Endothelial cell of umbilical vein (primary cell): ENCODE measurements around the gene GRIK3.

Experiments used
- CTCF ChIP-seq, 2 donors: IDR thresholded peaks; 1 replicate in 1 of 2; 2 replicates in 1 of 2; pipeline ENCODE4 v1.5.1; 2011; ENCODE audit warnings: low read length in 2 of 2, mild to moderate bottlenecking in 2 of 2, moderate library complexity in 2 of 2, control low read depth in 1 of 2, inconsistent platforms in 1 of 2, low read depth in 1 of 2; ENCODE audit not compliant: insufficient read depth in 1 of 2; ENCODE audit errors: extremely low read depth in 1 of 2
- EZH2 ChIP-seq: IDR thresholded peaks from 2 replicates; pipeline ENCODE4 v1.6.1; 2012; ENCODE audit warnings: borderline replicate concordance, low read depth, mild to moderate bottlenecking, moderate library complexity, low read length, inconsistent platforms; ENCODE audit not compliant: severe bottlenecking
- FOS ChIP-seq: IDR thresholded peaks from 2 replicates; pipeline ENCODE4 v1.6.1; 2011; ENCODE audit warnings: mild to moderate bottlenecking, low read length, moderate library complexity, borderline replicate concordance; ENCODE audit not compliant: insufficient read depth
- GATA2 ChIP-seq: IDR thresholded peaks from 2 replicates; pipeline ENCODE4 v1.7.0; 2011; ENCODE audit warnings: low read depth, mild to moderate bottlenecking, moderate library complexity, mixed read lengths, low read length; ENCODE audit not compliant: insufficient read length, insufficient read depth
- JUN ChIP-seq: IDR thresholded peaks from 2 replicates; pipeline ENCODE4 v1.6.1; 2011; ENCODE audit warnings: borderline replicate concordance, low read depth; ENCODE audit not compliant: insufficient read length, insufficient read depth
- POLR2A ChIP-seq: IDR thresholded peaks from 2 replicates; pipeline ENCODE4 v1.6.1; 2012; ENCODE audit warnings: low read depth, mild to moderate bottlenecking, control low read depth, low read length
- POLR2AphosphoS5 ChIP-seq: IDR thresholded peaks from 2 replicates; pipeline ENCODE4 v1.6.1; 2012; ENCODE audit warnings: low read depth, mild to moderate bottlenecking, control low read depth, low read length, moderate library complexity; ENCODE audit not compliant: insufficient read depth
- TF ChIP-seq, protein P1 (sequence below): IDR thresholded peaks from 2 replicates; pipeline ENCODE4 v1.6.1; 2011; ENCODE audit not compliant: insufficient read depth, insufficient read length

DNA sequence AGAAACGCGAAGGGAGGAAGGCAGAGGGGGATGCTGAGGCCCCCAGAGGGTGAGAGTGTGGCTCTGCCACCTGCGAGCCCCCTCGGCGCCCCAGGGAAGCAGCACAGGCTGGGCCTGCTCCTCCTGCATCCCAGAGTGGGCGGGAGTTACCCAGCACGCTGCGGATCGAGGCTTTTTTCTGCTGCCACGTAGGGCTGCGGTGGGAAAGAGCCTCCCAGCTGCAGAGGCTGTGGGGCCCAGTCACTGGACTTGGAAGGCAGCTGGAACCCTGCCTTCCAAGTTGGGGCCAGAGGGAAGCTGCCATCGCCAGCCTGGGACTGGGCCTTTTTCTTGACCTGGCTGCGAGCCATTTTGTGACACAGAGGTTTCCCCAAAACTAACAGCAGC is 2.3 kb upstream of the GRIK3 start:
- TF ChIP-seq JUN, result no peak
- TF ChIP-seq POLR2AphosphoS5, result no peak
- no peak for TF ChIP-seq CTCF (IDR thresholded peaks at IDR 0.05; ENCODE audit: extremely low read depth in 1 of 2, insufficient read depth in 1 of 2, low read depth in 1 of 2, low read length in 2 of 2)
- no peak for TF ChIP-seq FOS
- no peak for TF ChIP-seq POLR2A
- TF ChIP-seq EZH2, result no peak
- TF ChIP-seq, protein P1, sequence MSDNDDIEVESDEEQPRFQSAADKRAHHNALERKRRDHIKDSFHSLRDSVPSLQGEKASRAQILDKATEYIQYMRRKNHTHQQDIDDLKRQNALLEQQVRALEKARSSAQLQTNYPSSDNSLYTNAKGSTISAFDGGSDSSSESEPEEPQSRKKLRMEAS, result no peak
- no peak for TF ChIP-seq GATA2
